Neural cell (in vitro differentiated cells): ENCODE measurements around the gene ADISSP. TPM values are rescaled to one million over a fixed set of nuclear protein-coding genes. Genes with fewer than 3 reads are reported as not detected.

Experiments
- H2AFZ ChIP-seq: fragments of 200-600, 300-800 bp; sonication (generic), shearing (Covaris generic); 2 replicates; pipeline ENCODE4 v1.6.0; 2014; ENCODE audit warnings: low read depth, mild to moderate bottlenecking, antibody characterized with exemption, low read length, moderate library complexity
- H3F3A ChIP-seq: fragments of 200-600 bp; shearing (Covaris generic); 2 replicates; pipeline ENCODE4 v1.6.1; 2016; ENCODE audit warnings: mild to moderate bottlenecking, moderate library complexity, mixed read lengths, antibody characterized with exemption, low read length; ENCODE audit not compliant: insufficient read depth, poor library complexity, severe bottlenecking
- H3K27ac ChIP-seq: fragments of 200-600, 300-800 bp; sonication (generic), shearing (Covaris generic); 2 replicates; pipeline ENCODE4 v1.5.1; 2014; ENCODE audit warnings: mild to moderate bottlenecking, low read length, moderate library complexity
- H3K27me3 ChIP-seq: fragments of 300-800, 200-600 bp; sonication (generic), shearing (Covaris generic); 2 replicates; pipeline ENCODE4 v1.6.0; 2014; ENCODE audit warnings: mild to moderate bottlenecking, low read depth, low read length, moderate library complexity; ENCODE audit not compliant: insufficient read depth
- H3K36me3 ChIP-seq: fragments of 300-800, 200-600 bp; sonication (generic), shearing (Covaris generic); 2 replicates; pipeline ENCODE4 v1.5.1; 2014; ENCODE audit warnings: mild to moderate bottlenecking, antibody characterized with exemption, low read length, moderate library complexity; ENCODE audit not compliant: insufficient read depth
- H3K4me2 ChIP-seq: fragments of 300-800, 200-600 bp; sonication (generic), shearing (Covaris generic); 2 replicates; pipeline ENCODE4 v1.6.0; 2014; ENCODE audit warnings: mild to moderate bottlenecking, low read length
- H3K4me3 ChIP-seq: fragments of 300-800, 200-600 bp; sonication (generic), shearing (Covaris generic); 2 replicates; pipeline ENCODE4 v1.5.1; 2014; ENCODE audit warnings: mild to moderate bottlenecking, low read length, moderate library complexity
- H3K79me2 ChIP-seq: fragments of 200-600 bp; shearing (Covaris generic); replicated peaks from 2 replicates; pipeline ENCODE4 v1.6.0; 2014; ENCODE audit warnings: mild to moderate bottlenecking, low read length, moderate library complexity; ENCODE audit not compliant: insufficient read depth
- H3K9ac ChIP-seq: fragments of 300-800, 200-600 bp; sonication (generic), shearing (Covaris generic); 2 replicates; pipeline ENCODE4 v1.6.1; 2016; ENCODE audit warnings: mild to moderate bottlenecking, low read length, mixed read lengths
- H3K9me2 ChIP-seq: fragments of 200-600 bp; shearing (Covaris generic); 2 replicates; pipeline ENCODE4 v1.6.1; 2016; ENCODE audit warnings: mild to moderate bottlenecking, low read length, mixed read lengths; ENCODE audit not compliant: insufficient read depth
- H3K9me3 ChIP-seq: fragments of 200-600, 300-800 bp; sonication (generic), shearing (Covaris generic); 2 replicates; pipeline ENCODE4 v1.6.1; 2016; ENCODE audit warnings: mild to moderate bottlenecking, mixed run types, low read length, moderate library complexity, mixed read lengths
- H4K20me1 ChIP-seq: fragments of 200-600 bp; shearing (Covaris generic); 2 replicates; pipeline ENCODE4 v1.6.1; 2016; ENCODE audit warnings: mild to moderate bottlenecking, mixed run types; ENCODE audit not compliant: insufficient read depth
- EP300 ChIP-seq: fragments of 450-650 bp; conservative IDR thresholded peaks from 2 replicates; pipeline ENCODE4 v1.6.1; 2014; ENCODE audit warnings: antibody characterized with exemption, mild to moderate bottlenecking, moderate library complexity; ENCODE audit not compliant: poor library complexity, severe bottlenecking
- EZH2 ChIP-seq: fragments of 200-600, 300-800 bp; shearing (Covaris generic), sonication (generic); IDR thresholded peaks from 2 replicates; pipeline ENCODE4 v1.6.1; 2014; ENCODE audit warnings: antibody characterized with exemption, low read length, borderline replicate concordance, mild to moderate bottlenecking; ENCODE audit not compliant: insufficient read depth, poor library complexity, severe bottlenecking
- MXI1 ChIP-seq: fragments of 450-650 bp; conservative IDR thresholded peaks from 2 replicates; pipeline ENCODE4 v1.6.1; 2014; ENCODE audit warnings: antibody characterized with exemption, mild to moderate bottlenecking; ENCODE audit not compliant: poor library complexity, severe bottlenecking
- POLR2AphosphoS5 ChIP-seq: IDR thresholded peaks from 2 replicates; pipeline ENCODE4 v1.6.1; 2012
- RAD21 ChIP-seq: fragments of 450-650 bp; conservative IDR thresholded peaks from 2 replicates; pipeline ENCODE4 v1.6.1; 2014; ENCODE audit warnings: antibody characterized with exemption, mild to moderate bottlenecking, moderate library complexity
- SMC3 ChIP-seq: fragments of 450-650 bp; conservative IDR thresholded peaks from 2 replicates; pipeline ENCODE4 v1.6.1; 2014; ENCODE audit warnings: antibody characterized with exemption, mild to moderate bottlenecking, moderate library complexity; ENCODE audit not compliant: poor library complexity
- TAF1 ChIP-seq: IDR thresholded peaks from 2 replicates; pipeline ENCODE4 v1.6.1; 2012; ENCODE audit warnings: low read depth
- polyA plus RNA-seq: library from polyadenylated mRNA; depleted of rRNA; stranded (reverse); fragments of >200 nt; gene quantifications from 2 replicates; pipeline ENCODE4 v1.2.3, GENCODE V29; 2014
- TF ChIP-seq, protein P1 (sequence below): fragments of 450-650 bp; IDR thresholded peaks from 2 replicates; pipeline ENCODE4 v1.5.1; 2014; ENCODE audit warnings: antibody characterized with exemption, mild to moderate bottlenecking, moderate library complexity; ENCODE audit not compliant: poor library complexity, severe bottlenecking
- TF ChIP-seq, protein P2 (sequence below): IDR thresholded peaks from 2 replicates; pipeline ENCODE4 v1.6.1; 2012; ENCODE audit warnings: borderline replicate concordance

The ADISSP gene
- polyA plus RNA-seq, 1 donor from 2014 or later = 39.8 TPM

DNA sequence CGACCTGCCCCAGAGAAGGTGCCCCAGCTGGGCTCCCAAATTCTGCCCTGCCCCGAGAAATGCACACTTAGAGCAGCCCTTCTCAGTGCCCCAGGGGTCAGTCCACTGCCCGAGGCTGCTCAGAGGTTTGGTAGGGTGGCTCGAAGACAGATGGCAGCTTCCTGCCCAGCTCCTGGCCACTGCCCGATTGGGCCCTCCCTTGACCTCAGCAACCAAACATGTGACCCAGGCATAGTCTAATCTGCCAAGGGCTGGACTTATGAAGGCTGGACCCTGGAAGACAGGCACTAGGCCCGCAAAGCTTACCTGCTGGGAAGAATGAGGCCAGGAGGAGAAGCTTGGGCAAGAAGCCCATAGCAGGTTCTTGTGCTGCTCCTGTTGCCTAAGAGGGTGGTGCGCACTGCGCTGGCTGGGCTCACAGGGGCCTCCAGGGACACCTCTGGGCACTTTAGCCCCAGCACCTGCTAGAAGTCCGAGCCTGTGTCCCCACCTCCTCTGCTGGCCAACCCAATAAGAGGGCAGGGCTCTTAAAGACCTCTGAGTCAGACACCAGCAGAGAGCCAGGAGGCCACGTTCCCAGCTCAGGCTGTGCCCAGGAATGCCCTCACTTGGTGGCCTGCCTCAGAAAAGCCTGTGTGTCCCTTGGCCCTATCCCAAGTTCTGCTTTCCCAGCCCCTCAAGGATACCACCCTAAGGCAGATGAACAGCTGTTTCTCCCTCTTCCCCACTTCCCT lies 60.6 kb downstream of the ADISSP start (continued):
- TF ChIP-seq EZH2 = no peak

GRCh38 chr20:3705970-3706739 lies 61.4 kb downstream of the ADISSP start:
- no peak overlapping the region for H3K4me2 ChIP-seq
- no peaks in the 10 kb centered on the region for H4K20me1 ChIP-seq
- H3K27me3 ChIP-seq = no peaks in the 10 kb centered on the region
- no peak overlapping the region for H3K4me3 ChIP-seq
- no peak overlapping the region for H3K9ac ChIP-seq
- no peak overlapping the region for H2AFZ ChIP-seq
- TF ChIP-seq RAD21 (no peak), SMC3 (no peak), MXI1 (no peak), EZH2 (no peak), EP300 (no peak), TAF1 (no peak), POLR2AphosphoS5 (no peak)
- TF ChIP-seq, protein P1, sequence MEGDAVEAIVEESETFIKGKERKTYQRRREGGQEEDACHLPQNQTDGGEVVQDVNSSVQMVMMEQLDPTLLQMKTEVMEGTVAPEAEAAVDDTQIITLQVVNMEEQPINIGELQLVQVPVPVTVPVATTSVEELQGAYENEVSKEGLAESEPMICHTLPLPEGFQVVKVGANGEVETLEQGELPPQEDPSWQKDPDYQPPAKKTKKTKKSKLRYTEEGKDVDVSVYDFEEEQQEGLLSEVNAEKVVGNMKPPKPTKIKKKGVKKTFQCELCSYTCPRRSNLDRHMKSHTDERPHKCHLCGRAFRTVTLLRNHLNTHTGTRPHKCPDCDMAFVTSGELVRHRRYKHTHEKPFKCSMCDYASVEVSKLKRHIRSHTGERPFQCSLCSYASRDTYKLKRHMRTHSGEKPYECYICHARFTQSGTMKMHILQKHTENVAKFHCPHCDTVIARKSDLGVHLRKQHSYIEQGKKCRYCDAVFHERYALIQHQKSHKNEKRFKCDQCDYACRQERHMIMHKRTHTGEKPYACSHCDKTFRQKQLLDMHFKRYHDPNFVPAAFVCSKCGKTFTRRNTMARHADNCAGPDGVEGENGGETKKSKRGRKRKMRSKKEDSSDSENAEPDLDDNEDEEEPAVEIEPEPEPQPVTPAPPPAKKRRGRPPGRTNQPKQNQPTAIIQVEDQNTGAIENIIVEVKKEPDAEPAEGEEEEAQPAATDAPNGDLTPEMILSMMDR = no peak
- TF ChIP-seq, protein P2, sequence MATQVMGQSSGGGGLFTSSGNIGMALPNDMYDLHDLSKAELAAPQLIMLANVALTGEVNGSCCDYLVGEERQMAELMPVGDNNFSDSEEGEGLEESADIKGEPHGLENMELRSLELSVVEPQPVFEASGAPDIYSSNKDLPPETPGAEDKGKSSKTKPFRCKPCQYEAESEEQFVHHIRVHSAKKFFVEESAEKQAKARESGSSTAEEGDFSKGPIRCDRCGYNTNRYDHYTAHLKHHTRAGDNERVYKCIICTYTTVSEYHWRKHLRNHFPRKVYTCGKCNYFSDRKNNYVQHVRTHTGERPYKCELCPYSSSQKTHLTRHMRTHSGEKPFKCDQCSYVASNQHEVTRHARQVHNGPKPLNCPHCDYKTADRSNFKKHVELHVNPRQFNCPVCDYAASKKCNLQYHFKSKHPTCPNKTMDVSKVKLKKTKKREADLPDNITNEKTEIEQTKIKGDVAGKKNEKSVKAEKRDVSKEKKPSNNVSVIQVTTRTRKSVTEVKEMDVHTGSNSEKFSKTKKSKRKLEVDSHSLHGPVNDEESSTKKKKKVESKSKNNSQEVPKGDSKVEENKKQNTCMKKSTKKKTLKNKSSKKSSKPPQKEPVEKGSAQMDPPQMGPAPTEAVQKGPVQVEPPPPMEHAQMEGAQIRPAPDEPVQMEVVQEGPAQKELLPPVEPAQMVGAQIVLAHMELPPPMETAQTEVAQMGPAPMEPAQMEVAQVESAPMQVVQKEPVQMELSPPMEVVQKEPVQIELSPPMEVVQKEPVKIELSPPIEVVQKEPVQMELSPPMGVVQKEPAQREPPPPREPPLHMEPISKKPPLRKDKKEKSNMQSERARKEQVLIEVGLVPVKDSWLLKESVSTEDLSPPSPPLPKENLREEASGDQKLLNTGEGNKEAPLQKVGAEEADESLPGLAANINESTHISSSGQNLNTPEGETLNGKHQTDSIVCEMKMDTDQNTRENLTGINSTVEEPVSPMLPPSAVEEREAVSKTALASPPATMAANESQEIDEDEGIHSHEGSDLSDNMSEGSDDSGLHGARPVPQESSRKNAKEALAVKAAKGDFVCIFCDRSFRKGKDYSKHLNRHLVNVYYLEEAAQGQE = no peak
- H3K9me3 ChIP-seq = no peaks in the 10 kb centered on the region
- H3K27ac ChIP-seq = no peak overlapping the region
- H3F3A ChIP-seq = no peaks in the 10 kb centered on the region
- no peaks in the 10 kb centered on the region for H3K36me3 ChIP-seq
- no peaks in the 10 kb centered on the region for H3K79me2 ChIP-seq
- no peaks in the 10 kb centered on the region for H3K9me2 ChIP-seq

GRCh38 chr20:3705491-3705969 lies 62.0 kb downstream of the ADISSP start:
- Histone ChIP-seq H3K36me3 (no peaks in the 10 kb centered on the region), H3K4me2 (no peak overlapping the region), H3K4me3 (no peak overlapping the region), H3K79me2 (no peaks in the 10 kb centered on the region), H2AFZ (no peak overlapping the region), H3K27ac (no peak overlapping the region), H4K20me1 (no peaks in the 10 kb centered on the region), H3F3A (no peaks in the 10 kb centered on the region), H3K9me2 (no peaks in the 10 kb centered on the region), H3K9me3 (no peaks in the 10 kb centered on the region), H3K27me3 (no peaks in the 10 kb centered on the region), H3K9ac (no peak overlapping the region)
- TF ChIP-seq RAD21 = no peak
- no peak for TF ChIP-seq POLR2AphosphoS5
- TF ChIP-seq SMC3 = no peak
- TF ChIP-seq, protein P1 = no peak
- TF ChIP-seq, protein P2 = no peak
- no peak for TF ChIP-seq MXI1
- TF ChIP-seq EZH2 = no peak
- TF ChIP-seq TAF1 = no peak
